AML-193 (cell line): Measurements from ENCODE around the gene KIF26B.
"Not testable (repeated sequence)": the region's sequence is repeated elsewhere in the genome, so short reads cannot be mapped to it uniquely, and the experiment has no call there.

ENCODE experiments used
- DNase-seq, 2 experiments: peaks; one replicate each; lab custom pipeline; 2025; lab: John Stamatoyannopoulos, UW

Gene KIF26B

GRCh38 chr1:245325922-245326795 is 171.4 kb downstream of the KIF26B start:
- no peak for DNase-seq

GRCh38 chr1:245327360-245327759 is 172.6 kb downstream of the KIF26B start:
- DNase-seq: no peak

- no peak for DNase-seq
These were observed 173.1 kb downstream of the KIF26B start for GRCh38 chr1:245327842-245328241.

- DNase-seq: no peak
These were observed 176.2 kb downstream of the KIF26B start for GRCh38 chr1:245330951-245331350.

GRCh38 chr1:245332085-245332484 is 177.3 kb downstream of the KIF26B start:
- no peak for DNase-seq

- DNase-seq: no peak
These were observed 177.7 kb downstream of the KIF26B start for GRCh38 chr1:245332513-245332912.

GRCh38 chr1:245334235-245334634 is 179.4 kb downstream of the KIF26B start:
- DNase-seq: no peak

- no peak for DNase-seq
These were observed 180.2 kb downstream of the KIF26B start for GRCh38 chr1:245334827-245335490.

- not testable (repeated sequence) for DNase-seq
These were observed 180.9 kb downstream of the KIF26B start for GRCh38 chr1:245335684-245336083.

- DNase-seq: no peak
These were observed 181.6 kb downstream of the KIF26B start for GRCh38 chr1:245336149-245336983.

- not testable (repeated sequence) for DNase-seq
These were observed 182.2 kb downstream of the KIF26B start for GRCh38 chr1:245336984-245337355.

GRCh38 chr1:245337829-245338484 is 183.2 kb downstream of the KIF26B start:
- DNase-seq: no peak

- DNase-seq: no peak
These were observed 183.7 kb downstream of the KIF26B start for GRCh38 chr1:245338485-245338877.

- no peak for DNase-seq
These were observed 187.0 kb downstream of the KIF26B start for GRCh38 chr1:245341743-245342142.

- DNase-seq: no peak
These were observed 190.6 kb downstream of the KIF26B start for GRCh38 chr1:245345191-245345884.

- DNase-seq: no peak
These were observed 193.8 kb downstream of the KIF26B start for GRCh38 chr1:245348626-245349025.

GRCh38 chr1:245353411-245353810 is 198.6 kb downstream of the KIF26B start:
- DNase-seq: no peak

GRCh38 chr1:245353915-245354775 is 199.4 kb downstream of the KIF26B start:
- DNase-seq: no peak

GRCh38 chr1:245355851-245356630 is 201.3 kb downstream of the KIF26B start:
- DNase-seq: not testable (repeated sequence)
